IPS-NIHi7 (cell line): ENCODE measurements around the gene CTDSP1.

Source experiments
- DNase-seq: peaks from one replicate; pipeline ENCODE4 v3.0.0; 2012; ENCODE audit warnings: mixed read lengths; ENCODE audit errors: extremely low spot score

Gene CTDSP1

GRCh38 chr2:218383892-218384519 lies 15.7 kb upstream of the CTDSP1 start:
- DNase-seq, result no peak

GRCh38 chr2:218384975-218385374 lies 14.7 kb upstream of the CTDSP1 start:
- no peak for DNase-seq

- DNase-seq, result no peak
Observed at GRCh38 chr2:218386505-218387368, 12.9 kb upstream of the CTDSP1 start.

- peak; percentile 87 for DNase-seq
Observed at GRCh38 chr2:218387369-218388194, 12.1 kb upstream of the CTDSP1 start.

GRCh38 chr2:218389333-218390150 lies 10.1 kb upstream of the CTDSP1 start:
- no peak for DNase-seq

- no peak for DNase-seq
Observed at GRCh38 chr2:218391202-218391601, 8.5 kb upstream of the CTDSP1 start.

- DNase-seq, result no peak
Observed at GRCh38 chr2:218392459-218392858, 7.2 kb upstream of the CTDSP1 start.

- DNase-seq, result no peak
Observed at GRCh38 chr2:218392891-218393462, 6.7 kb upstream of the CTDSP1 start.

GRCh38 chr2:218393750-218394290 lies 5.8 kb upstream of the CTDSP1 start:
- no peak for DNase-seq

GRCh38 chr2:218394298-218395089 lies 5.2 kb upstream of the CTDSP1 start:
- DNase-seq, result no peak

GRCh38 chr2:218395090-218395444 lies 4.6 kb upstream of the CTDSP1 start:
- DNase-seq, result no peak

- no peak for DNase-seq
Observed at GRCh38 chr2:218395456-218395825, 4.2 kb upstream of the CTDSP1 start.

GRCh38 chr2:218395826-218396687 lies 3.6 kb upstream of the CTDSP1 start:
- DNase-seq, result peak; percentile 75

GRCh38 chr2:218396688-218397462 lies 2.8 kb upstream of the CTDSP1 start:
- no peak for DNase-seq

GRCh38 chr2:218397463-218397819 lies 2.2 kb upstream of the CTDSP1 start:
- no peak for DNase-seq

- DNase-seq, result peak; percentile 54
Observed at GRCh38 chr2:218397820-218398436, 1.7 kb upstream of the CTDSP1 start.

- no peak for DNase-seq
Observed at GRCh38 chr2:218398437-218399390, 954 bp upstream of the CTDSP1 start.
